Neural crest cell (in vitro differentiated cells): ENCODE measurements around the gene SLC38A9. TPM values are rescaled to one million over a fixed set of nuclear protein-coding genes. Genes with fewer than 3 reads are reported as not detected.

Experiments used
- DNase-seq: peaks from one replicate; pipeline ENCODE4 v3.0.0; 2021; ENCODE audit warnings: low read depth, mixed read lengths, low spot score
- H3K27ac Mint-ChIP-seq: one replicate; pipeline ENCODE4 v1.8.0; 2021; ENCODE audit warnings: mild to moderate bottlenecking, mixed read lengths; ENCODE audit not compliant: unreplicated experiment
- H3K27me3 Mint-ChIP-seq: 2 replicates; pipeline ENCODE4 v1.8.0; 2021; ENCODE audit warnings: low read depth, mild to moderate bottlenecking, mixed read lengths
- H3K36me3 Mint-ChIP-seq: 2 replicates; pipeline ENCODE4 v1.8.0; 2021; ENCODE audit warnings: low read depth, mild to moderate bottlenecking, mixed read lengths
- H3K4me1 Mint-ChIP-seq: 2 replicates; pipeline ENCODE4 v1.8.0; 2021; ENCODE audit warnings: mixed read lengths
- H3K4me3 Mint-ChIP-seq: one replicate; pipeline ENCODE4 v1.8.0; 2021; ENCODE audit warnings: mild to moderate bottlenecking, mixed read lengths
- H3K9me3 Mint-ChIP-seq: 2 replicates; pipeline ENCODE4 v1.8.0; 2021; ENCODE audit warnings: mixed read lengths
- CTCF ChIP-seq: fragments of 200-600 bp; sonication (generic); conservative IDR thresholded peaks from 2 replicates; pipeline ENCODE4 v1.5.0; 2021; ENCODE audit warnings: antibody characterized with exemption, mild to moderate bottlenecking
- total RNA-seq: library from RNA; stranded (reverse); gene quantifications from 2 replicates; pipeline ENCODE4 v1.2.1, GENCODE V29; 2021

The SLC38A9 gene
- total RNA-seq, 1 donor from 2014 or later: 25.3 TPM

- Mint-ChIP-seq H3K27me3 (no peaks in the 10 kb centered on the region), H3K4me1 (peaks cover 12% of the 10 kb centered on the region), H3K27ac (no peak overlapping the region), H3K4me3 (no peak overlapping the region), H3K36me3 (peaks cover 12% of the 10 kb centered on the region), H3K9me3 (peaks cover 3% of the 10 kb centered on the region)
- peak; percentile 86 for TF ChIP-seq CTCF
- DNase-seq: no peak
Observed at GRCh38 chr5:55691265-55692105, 20.6 kb downstream of the SLC38A9 start.

- Mint-ChIP-seq H3K36me3 (peaks cover 9% of the 10 kb centered on the region), H3K27ac (no peak overlapping the region), H3K4me3 (no peak overlapping the region), H3K27me3 (no peaks in the 10 kb centered on the region), H3K4me1 (peaks cover 6% of the 10 kb centered on the region), H3K9me3 (no peaks in the 10 kb centered on the region)
- TF ChIP-seq CTCF: no peak
- no peak for DNase-seq
Observed at GRCh38 chr5:55682071-55682470, 30.1 kb downstream of the SLC38A9 start.

GRCh38 chr5:55681301-55681700 is 30.8 kb downstream of the SLC38A9 start:
- Mint-ChIP-seq H3K4me1 (peaks cover 6% of the 10 kb centered on the region), H3K4me3 (no peak overlapping the region), H3K27me3 (no peaks in the 10 kb centered on the region), H3K9me3 (no peaks in the 10 kb centered on the region), H3K27ac (no peak overlapping the region), H3K36me3 (peaks cover 5% of the 10 kb centered on the region)
- TF ChIP-seq CTCF: no peak
- DNase-seq: no peak

GRCh38 chr5:55680353-55680752 is 31.8 kb downstream of the SLC38A9 start:
- no peaks in the 10 kb centered on the region for H3K9me3 Mint-ChIP-seq
- H3K27me3 Mint-ChIP-seq: no peaks in the 10 kb centered on the region
- no peak for TF ChIP-seq CTCF
- H3K4me3 Mint-ChIP-seq: no peak overlapping the region
- DNase-seq: no peak
- H3K4me1 Mint-ChIP-seq: peaks cover 6% of the 10 kb centered on the region
- no peak overlapping the region for H3K27ac Mint-ChIP-seq
- H3K36me3 Mint-ChIP-seq: peaks cover 2% of the 10 kb centered on the region

GRCh38 chr5:55679556-55679955 is 32.6 kb downstream of the SLC38A9 start:
- no peaks in the 10 kb centered on the region for H3K36me3 Mint-ChIP-seq
- DNase-seq: no peak
- H3K9me3 Mint-ChIP-seq: no peaks in the 10 kb centered on the region
- no peak overlapping the region for H3K4me3 Mint-ChIP-seq
- no peak for TF ChIP-seq CTCF
- H3K27me3 Mint-ChIP-seq: no peaks in the 10 kb centered on the region
- no peak overlapping the region for H3K27ac Mint-ChIP-seq
- H3K4me1 Mint-ChIP-seq: peaks cover 12% of the 10 kb centered on the region
